ENCODE results near the gene SH3RF1.

SH3RF1 gene

DNA sequence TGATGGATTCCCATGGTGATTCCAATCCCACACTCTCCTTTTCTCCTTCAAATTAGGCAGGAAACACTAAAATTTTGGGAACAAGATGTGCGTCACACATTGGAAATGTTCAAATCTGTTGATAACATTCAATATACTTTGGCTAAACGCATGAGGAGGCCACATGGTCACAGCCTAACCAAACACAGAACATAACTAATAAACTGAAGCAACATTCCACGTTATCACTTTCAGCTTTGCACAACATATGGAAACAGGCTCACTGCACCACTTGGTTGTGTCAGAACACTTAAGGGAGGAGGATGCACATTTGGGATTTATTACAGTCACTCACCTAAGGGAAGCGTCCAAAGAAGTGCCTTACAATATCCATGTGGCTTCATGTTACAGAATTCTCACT lies 4.7 kb downstream of the SH3RF1 start:
- no peak overlapping the region for H3K27ac Mint-ChIP-seq
- H3K27me3 Mint-ChIP-seq: peaks cover 67% of the 10 kb centered on the region
- H3K9me3 Mint-ChIP-seq: no peaks in the 10 kb centered on the region
- H3K4me1 Mint-ChIP-seq (ENCODE audit: low read depth): peaks cover 7% of the 10 kb centered on the region
- H3K4me3 Mint-ChIP-seq: no peak overlapping the region
- DNase-seq: no peak
- H3K36me3 Mint-ChIP-seq (ENCODE audit: low read depth): no peaks in the 10 kb centered on the region

DNA sequence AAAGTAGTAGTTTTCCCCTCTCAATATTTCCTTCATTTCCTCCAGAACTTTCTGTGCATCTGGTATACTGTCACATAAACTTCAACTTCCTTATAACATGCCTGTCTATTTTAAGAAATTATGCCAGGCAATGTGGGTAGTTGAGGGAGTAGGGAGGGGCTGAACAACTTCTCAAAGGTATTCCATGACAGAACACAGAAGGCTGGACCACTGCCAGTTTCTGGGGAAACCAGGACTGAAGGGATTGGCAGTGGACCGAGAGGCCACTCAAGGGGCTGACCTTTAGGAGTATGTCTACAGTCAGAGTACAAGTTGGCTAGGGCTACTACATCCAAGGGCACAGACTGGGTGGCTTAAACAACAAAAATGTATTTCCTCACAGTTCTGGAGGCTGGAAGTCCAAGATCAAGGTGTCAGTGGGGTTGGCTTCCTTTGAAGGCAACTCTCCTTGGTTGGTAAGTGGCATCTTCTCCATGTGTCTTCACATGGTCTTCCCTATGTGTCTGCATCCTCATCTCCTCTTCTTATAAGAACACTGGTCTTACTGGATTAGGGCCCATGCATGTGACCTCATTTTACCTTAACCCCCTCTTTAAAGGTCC lies 6.9 kb downstream of the SH3RF1 start:
- Mint-ChIP-seq H3K4me3 (no peak overlapping the region), H3K36me3 (ENCODE audit: low read depth) (no peaks in the 10 kb centered on the region), H3K27me3 (peaks cover 63% of the 10 kb centered on the region), H3K27ac (no peak overlapping the region), H3K9me3 (no peaks in the 10 kb centered on the region), H3K4me1 (ENCODE audit: low read depth) (no peaks in the 10 kb centered on the region)
- no peak for DNase-seq

DNA sequence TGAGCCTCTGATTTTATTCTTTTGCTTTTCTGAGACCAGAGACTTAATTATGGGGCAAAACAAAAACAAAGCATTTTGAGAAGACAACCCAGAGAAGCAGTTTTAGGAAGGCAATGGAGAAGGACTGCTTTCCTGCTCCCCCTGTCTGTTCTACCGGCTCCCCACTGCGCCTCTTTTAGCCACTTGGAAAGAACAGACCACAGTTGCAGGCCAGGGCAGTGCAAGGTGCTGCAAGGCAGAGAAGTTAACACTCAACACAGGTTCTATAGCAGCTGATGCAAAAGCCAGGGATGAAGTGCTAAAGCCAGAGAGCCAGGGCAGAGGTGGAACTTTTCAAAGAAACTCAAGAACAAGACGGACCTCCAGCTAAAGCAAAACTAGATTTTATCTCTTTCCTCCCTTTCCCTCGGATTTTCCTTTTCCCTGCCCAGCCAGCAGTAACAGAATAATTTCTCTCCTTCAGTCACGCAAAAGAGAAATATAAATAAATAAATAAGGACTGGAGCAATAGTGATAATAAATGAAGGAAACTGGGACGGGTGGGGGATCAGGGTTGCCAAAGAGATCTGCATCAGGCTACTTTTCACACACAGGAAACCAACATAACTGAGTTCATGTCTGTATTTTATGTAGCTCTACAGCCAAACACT lies 10.4 kb downstream of the SH3RF1 start:
- Mint-ChIP-seq H3K9me3 (no peaks in the 10 kb centered on the region), H3K4me3 (no peak overlapping the region), H3K27ac (no peak overlapping the region), H3K36me3 (ENCODE audit: low read depth) (no peaks in the 10 kb centered on the region), H3K27me3 (peaks cover 45% of the 10 kb centered on the region), H3K4me1 (ENCODE audit: low read depth) (no peaks in the 10 kb centered on the region)
- DNase-seq: no peak

DNA sequence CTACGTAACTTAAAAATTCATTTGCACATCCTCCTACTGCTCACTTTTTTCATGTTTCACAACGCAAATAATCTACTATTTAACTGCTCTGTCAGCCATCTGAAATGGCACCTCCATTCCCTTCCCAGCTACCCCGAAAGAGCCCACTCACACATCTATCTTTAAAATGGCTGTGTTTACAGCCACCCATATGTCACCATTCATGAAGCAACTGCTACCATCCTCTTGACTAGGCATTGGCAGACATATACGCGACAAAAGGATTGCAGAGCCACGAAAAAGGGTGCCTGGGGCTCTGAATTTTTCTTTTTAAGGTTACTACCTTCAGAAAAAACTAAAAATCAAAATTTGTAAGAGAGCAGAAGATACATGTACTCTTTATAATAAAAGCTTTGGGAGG lies 11.5 kb downstream of the SH3RF1 start:
- Mint-ChIP-seq H3K27me3 (peaks cover 42% of the 10 kb centered on the region), H3K9me3 (no peaks in the 10 kb centered on the region), H3K27ac (no peak overlapping the region), H3K36me3 (ENCODE audit: low read depth) (no peaks in the 10 kb centered on the region), H3K4me3 (no peak overlapping the region), H3K4me1 (ENCODE audit: low read depth) (no peaks in the 10 kb centered on the region)
- no peak for DNase-seq

DNA sequence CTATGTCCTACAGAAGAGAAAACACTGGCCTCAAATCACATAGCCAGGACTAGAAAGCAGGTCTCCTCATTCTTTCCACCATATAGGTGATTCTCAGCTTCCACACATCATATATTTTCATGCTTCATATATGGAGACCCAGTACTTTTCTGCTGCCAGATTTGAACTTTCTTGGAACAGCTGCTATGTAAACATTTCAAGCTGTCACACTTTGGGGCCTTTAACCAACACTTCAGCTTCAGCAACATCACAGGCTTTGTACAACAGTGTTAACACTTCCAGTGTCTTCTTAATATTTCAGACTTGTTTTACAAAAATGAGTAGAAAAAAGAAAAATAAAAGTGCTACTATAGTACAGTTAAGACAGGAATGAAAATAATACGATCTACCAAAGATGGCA lies 12.6 kb downstream of the SH3RF1 start:
- Mint-ChIP-seq H3K4me3 (no peak overlapping the region), H3K4me1 (ENCODE audit: low read depth) (no peaks in the 10 kb centered on the region), H3K27me3 (peaks cover 32% of the 10 kb centered on the region), H3K9me3 (no peaks in the 10 kb centered on the region), H3K27ac (no peak overlapping the region), H3K36me3 (ENCODE audit: low read depth) (no peaks in the 10 kb centered on the region)
- DNase-seq: no peak

DNA sequence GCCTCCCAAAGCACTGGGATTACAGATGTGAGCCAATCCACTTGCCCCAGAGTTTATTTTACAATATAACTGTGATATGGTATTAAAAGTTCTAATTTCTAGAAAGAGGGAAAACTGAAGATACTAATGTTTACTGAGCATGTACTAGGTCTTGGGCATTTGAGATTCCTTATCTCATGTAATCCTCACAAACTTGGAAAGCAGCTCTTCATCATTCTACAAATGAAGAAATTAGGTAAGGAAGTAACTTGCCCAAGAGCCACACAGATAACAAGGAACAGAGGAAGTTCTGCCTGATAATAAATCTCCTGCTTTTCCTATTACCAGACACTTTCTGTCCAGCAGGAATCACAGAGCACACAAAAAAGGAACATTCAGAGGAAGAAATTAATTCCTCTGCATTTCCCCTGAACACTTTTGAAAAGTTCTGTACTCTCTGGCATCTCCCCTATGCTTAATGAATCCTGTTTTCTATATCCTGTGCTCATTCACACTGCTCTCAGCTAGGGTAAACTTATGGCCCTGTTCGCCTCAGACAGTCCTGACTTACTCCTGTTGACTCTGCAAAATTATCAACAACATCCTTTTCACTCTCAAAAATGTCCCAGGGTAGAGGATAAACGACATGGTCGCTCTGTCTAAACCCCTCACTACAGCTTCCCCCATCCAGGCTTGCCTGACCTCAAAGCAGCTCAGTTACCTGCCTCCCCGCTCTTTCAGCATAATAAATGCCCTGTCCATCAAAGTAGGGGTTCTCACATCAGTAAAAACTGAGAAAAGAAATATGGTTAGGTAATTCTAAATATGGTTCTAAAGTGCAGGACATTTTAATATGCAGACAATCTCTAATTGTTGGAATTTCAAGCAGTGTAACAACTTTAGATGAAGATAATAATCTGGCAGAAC lies 13.6 kb downstream of the SH3RF1 start:
- H3K36me3 Mint-ChIP-seq (ENCODE audit: low read depth): no peaks in the 10 kb centered on the region
- peaks cover 33% of the 10 kb centered on the region for H3K27me3 Mint-ChIP-seq
- no peak overlapping the region for H3K27ac Mint-ChIP-seq
- no peaks in the 10 kb centered on the region for H3K4me1 Mint-ChIP-seq (ENCODE audit: low read depth)
- no peak overlapping the region for H3K4me3 Mint-ChIP-seq
- no peaks in the 10 kb centered on the region for H3K9me3 Mint-ChIP-seq
- DNase-seq: no peak

DNA sequence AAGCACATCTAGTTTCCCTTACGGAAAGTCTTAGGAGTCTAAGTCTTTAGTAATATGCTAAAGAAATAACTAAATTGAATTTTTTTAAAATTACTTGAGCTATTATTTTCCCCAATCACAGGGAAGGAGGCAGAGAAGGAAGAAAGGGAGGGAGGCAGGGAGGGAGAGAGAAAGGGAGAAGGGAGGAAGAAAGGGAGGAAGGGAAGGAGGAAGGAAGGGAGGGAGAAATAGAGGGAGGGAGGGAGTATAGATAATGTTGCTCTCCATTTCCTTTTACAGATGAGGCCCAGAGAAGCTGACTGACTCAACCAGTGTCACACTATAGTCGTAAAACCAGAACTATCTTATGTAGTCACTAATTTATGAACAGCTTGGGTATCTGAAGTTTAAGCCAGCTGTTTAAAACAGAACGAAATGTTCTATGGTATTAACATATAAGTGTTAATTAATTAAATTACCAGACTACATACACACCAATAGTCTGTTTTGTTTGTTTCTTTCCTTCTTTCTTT lies 14.6 kb downstream of the SH3RF1 start:
- no peak for DNase-seq
- Mint-ChIP-seq H3K27ac (no peak overlapping the region), H3K4me3 (no peak overlapping the region), H3K36me3 (ENCODE audit: low read depth) (no peaks in the 10 kb centered on the region), H3K27me3 (peaks cover 29% of the 10 kb centered on the region), H3K9me3 (no peaks in the 10 kb centered on the region), H3K4me1 (ENCODE audit: low read depth) (no peaks in the 10 kb centered on the region)

DNA sequence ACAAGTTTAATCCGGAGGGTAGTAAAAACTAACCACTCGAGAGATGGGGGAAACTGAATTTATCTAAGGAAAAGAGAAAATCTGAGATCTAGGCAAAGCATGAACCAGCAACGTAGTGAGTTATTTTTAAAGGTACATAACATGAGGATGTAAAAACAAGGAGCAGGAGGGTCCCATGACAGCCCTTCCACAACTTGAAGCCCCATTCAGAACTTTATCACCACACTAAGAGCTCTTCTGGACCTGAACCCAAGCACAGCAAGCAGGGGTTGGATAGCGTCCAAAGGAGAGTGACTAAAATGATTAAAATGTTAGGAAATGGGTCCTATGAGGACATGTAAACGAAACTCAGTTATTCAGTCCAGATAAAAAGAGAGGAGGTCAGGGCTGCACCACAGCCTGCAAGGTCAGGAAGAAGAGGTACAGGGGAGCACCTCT lies 16.2 kb downstream of the SH3RF1 start:
- Mint-ChIP-seq H3K9me3 (no peaks in the 10 kb centered on the region), H3K36me3 (ENCODE audit: low read depth) (no peaks in the 10 kb centered on the region), H3K4me3 (no peak overlapping the region), H3K4me1 (ENCODE audit: low read depth) (no peaks in the 10 kb centered on the region), H3K27ac (no peak overlapping the region), H3K27me3 (peaks cover 22% of the 10 kb centered on the region)
- DNase-seq: no peak

DNA sequence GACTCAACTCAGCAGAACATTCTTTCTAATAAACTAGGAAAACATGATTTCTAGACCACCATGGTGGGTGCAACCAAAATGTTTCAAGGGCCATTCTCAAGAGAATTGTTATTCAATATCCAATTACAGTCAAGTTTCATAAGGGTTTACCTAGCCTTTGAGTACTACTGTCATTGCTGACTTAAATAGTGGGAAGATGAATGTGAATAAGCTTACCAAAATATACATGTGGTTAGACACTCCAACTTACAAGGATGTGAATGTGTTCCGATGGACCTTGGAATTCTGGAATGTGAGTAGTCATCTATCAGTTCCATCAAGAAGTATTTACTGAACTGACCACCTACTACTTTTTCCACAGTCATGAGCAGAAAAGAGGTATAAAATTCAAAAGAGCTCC lies 16.9 kb downstream of the SH3RF1 start:
- Mint-ChIP-seq H3K4me3 (no peak overlapping the region), H3K27ac (no peak overlapping the region)

DNA sequence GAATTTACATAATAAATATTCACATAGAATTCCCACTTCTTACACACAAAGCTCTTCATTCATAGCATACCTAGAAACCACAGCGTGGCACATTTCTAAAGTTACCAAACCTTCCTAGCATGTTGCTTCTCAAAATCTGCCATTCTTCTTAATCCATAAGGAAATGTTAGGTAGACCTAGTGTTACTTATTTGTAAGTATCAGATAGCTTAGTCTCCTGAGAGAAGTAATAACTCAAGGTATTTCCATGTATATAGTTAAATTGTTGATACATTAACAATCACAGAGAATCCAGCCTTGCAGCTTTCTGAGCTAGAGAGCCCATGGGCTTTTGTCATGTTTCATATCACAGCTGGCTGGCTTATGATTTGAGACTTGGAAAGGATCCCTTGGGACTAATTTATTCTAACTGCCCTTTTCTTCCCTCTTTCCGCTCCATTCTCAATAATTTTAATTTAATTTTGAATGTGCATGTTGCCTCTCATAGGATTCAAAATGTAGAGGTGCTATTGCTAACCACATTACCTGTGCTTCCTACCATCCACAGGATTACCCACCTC lies 17.6 kb downstream of the SH3RF1 start:
- no peaks in the 10 kb centered on the region for H3K9me3 Mint-ChIP-seq
- peaks cover 17% of the 10 kb centered on the region for H3K27me3 Mint-ChIP-seq
- no peaks in the 10 kb centered on the region for H3K4me1 Mint-ChIP-seq (ENCODE audit: low read depth)
- no peak overlapping the region for H3K4me3 Mint-ChIP-seq
- no peak overlapping the region for H3K27ac Mint-ChIP-seq
- DNase-seq: no peak
- no peaks in the 10 kb centered on the region for H3K36me3 Mint-ChIP-seq (ENCODE audit: low read depth)

More for the DNA sequence above, 16.9 kb downstream of the SH3RF1 start:
- no peak for DNase-seq
- Mint-ChIP-seq H3K4me1 (ENCODE audit: low read depth) (no peaks in the 10 kb centered on the region), H3K36me3 (ENCODE audit: low read depth) (no peaks in the 10 kb centered on the region), H3K9me3 (no peaks in the 10 kb centered on the region), H3K27me3 (peaks cover 19% of the 10 kb centered on the region)

DNA sequence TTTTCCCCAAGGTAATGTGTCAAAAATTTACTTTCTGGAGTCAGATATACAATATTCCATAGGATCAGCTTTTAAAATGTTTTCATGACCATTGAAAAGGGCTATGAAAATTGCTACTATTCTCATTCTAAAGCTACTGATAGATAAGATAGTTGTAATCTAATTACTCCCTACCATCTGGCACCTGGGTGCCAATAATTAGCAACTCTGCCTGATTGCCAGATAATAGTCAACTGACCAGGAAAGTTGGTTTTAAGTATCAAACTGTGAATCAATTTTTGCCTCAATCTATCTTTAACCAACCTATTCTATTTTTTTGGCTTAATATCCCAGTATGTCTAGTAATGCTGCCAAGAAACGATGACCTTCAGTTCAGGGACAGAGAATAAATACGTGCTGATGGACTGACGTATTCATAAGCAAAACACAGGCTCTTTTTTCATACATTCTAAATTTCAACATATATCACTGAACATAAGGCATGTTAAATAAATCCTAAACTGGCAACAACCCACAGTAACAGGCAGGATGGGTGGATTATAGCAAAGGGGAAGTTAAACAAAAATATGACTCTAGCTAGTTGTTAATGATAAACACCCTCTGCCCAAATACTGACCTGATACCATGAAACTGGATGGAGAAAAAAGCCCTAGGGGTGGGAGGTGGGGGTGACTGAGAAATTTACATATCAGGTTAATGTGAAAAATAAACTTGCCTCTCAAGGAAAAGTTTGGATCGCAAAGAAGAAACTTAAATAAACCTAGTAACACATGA lies 18.2 kb downstream of the SH3RF1 start:
- H3K27me3 Mint-ChIP-seq: peaks cover 14% of the 10 kb centered on the region
- H3K9me3 Mint-ChIP-seq: no peaks in the 10 kb centered on the region
- H3K36me3 Mint-ChIP-seq (ENCODE audit: low read depth): no peaks in the 10 kb centered on the region
- no peak for DNase-seq
- no peak overlapping the region for H3K4me3 Mint-ChIP-seq
- no peak overlapping the region for H3K27ac Mint-ChIP-seq
- H3K4me1 Mint-ChIP-seq (ENCODE audit: low read depth): no peaks in the 10 kb centered on the region

DNA sequence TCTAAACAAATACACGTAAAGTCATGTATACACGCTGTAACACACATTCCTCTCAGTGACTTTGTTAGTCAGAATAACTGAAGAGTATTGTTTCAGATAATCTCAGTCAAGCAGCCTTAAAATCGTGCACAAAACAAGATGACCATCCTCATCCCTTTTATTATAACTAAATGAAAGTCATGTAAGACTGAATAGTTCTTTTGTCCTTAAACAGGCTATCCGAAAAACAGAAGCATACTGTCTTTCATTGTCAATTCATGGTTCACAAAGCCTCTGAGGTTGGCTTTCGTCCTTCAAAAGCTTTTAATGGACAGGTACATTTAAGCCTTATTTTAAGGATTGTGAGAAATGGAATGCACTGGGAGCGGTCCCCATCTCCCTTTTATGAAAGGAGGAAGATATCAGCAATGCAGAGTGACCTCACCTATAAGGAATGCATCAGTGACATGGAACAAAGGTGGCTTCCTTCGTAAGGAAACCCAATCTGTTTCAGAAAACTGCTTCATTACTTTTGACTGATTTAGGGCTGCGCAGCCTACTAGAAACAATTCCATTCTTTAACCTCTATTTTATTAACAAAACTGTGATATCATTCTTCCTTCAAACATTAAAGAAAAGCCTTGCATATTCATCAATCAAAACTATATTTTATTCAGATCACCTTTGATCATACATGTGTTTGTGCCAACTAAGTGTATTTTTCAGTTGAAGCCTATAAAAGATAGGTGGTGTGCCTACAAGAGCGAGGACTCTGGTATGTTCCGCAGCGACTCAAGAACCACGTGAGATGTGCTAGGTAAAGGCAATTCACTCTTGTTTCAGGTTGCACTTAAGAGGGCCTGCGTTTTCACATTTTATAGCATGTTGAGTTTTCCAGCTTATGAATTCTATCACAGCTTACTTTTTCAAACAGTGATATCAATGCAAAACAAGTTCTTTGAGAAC lies 19.2 kb downstream of the SH3RF1 start:
- DNase-seq: no peak
- H3K4me3 Mint-ChIP-seq: no peak overlapping the region
- no peak overlapping the region for H3K27ac Mint-ChIP-seq
- H3K9me3 Mint-ChIP-seq: no peaks in the 10 kb centered on the region
- no peaks in the 10 kb centered on the region for H3K4me1 Mint-ChIP-seq (ENCODE audit: low read depth)
- H3K27me3 Mint-ChIP-seq: peaks cover 14% of the 10 kb centered on the region
- no peaks in the 10 kb centered on the region for H3K36me3 Mint-ChIP-seq (ENCODE audit: low read depth)

DNA sequence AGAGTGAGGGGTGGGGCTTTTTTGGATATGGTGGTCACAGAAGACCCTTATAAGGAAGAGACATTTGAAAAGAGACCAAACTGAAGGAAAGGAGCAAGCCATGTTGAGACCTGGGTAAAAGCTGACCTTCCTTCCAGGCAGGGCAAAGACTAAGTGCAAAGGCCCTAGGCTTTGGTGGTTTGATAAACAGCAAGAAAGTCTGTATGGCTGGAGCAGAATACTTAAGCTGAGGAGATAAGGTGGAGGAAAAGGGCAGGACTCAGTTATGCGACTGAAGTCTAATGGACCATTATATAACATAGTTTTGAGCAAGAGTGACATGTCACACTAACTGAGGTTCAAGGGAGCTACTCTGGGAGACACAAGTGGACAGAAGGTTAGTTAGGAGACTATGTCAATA lies 20.0 kb downstream of the SH3RF1 start:
- no peak for DNase-seq
- no peaks in the 10 kb centered on the region for H3K36me3 Mint-ChIP-seq (ENCODE audit: low read depth)
- peaks cover 14% of the 10 kb centered on the region for H3K27me3 Mint-ChIP-seq
- no peaks in the 10 kb centered on the region for H3K9me3 Mint-ChIP-seq
- H3K4me3 Mint-ChIP-seq: no peak overlapping the region
- H3K4me1 Mint-ChIP-seq (ENCODE audit: low read depth): no peaks in the 10 kb centered on the region
- no peak overlapping the region for H3K27ac Mint-ChIP-seq
